HL-60 (cell line): ENCODE measurements around the gene ITFG1.

Experiments used
- GABPA ChIP-seq: IDR thresholded peaks from 2 replicates; pipeline ENCODE4 v1.6.1; 2012; ENCODE audit warnings: low read depth
- POLR2AphosphoS5 ChIP-seq: IDR thresholded peaks from 2 replicates; pipeline ENCODE4 v1.6.1; 2012; ENCODE audit warnings: low read depth
- TF ChIP-seq, protein P1 (sequence below): IDR thresholded peaks from one replicate; pipeline ENCODE4 v1.5.1; 2011; ENCODE audit warnings: low read length, control low read depth, inconsistent platforms; ENCODE audit not compliant: insufficient read depth
- TF ChIP-seq, protein P2 (sequence below): IDR thresholded peaks from 2 replicates; pipeline ENCODE4 v1.6.1; 2012; ENCODE audit warnings: low read depth; ENCODE audit not compliant: insufficient replicate concordance

DNA sequence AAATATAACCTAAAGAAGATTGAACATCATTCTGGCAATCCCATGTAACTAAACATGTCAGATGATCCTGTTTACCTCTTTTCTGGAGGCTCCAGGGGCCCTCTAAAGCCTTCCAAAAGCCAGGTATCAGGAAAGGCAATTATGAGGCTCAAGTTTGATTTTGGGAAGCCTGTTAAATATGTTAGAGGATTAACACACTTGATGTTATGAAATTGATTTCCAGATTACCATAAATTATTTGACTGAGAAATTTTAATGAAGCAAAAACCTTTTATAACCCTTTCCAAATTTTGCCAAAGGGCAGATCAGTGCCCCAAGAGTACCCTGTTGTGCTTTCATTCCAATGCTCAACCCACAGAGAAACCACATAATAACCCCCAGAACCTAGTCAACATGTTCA, 29.6 kb upstream of the ITFG1 start:
- TF ChIP-seq, protein P1, sequence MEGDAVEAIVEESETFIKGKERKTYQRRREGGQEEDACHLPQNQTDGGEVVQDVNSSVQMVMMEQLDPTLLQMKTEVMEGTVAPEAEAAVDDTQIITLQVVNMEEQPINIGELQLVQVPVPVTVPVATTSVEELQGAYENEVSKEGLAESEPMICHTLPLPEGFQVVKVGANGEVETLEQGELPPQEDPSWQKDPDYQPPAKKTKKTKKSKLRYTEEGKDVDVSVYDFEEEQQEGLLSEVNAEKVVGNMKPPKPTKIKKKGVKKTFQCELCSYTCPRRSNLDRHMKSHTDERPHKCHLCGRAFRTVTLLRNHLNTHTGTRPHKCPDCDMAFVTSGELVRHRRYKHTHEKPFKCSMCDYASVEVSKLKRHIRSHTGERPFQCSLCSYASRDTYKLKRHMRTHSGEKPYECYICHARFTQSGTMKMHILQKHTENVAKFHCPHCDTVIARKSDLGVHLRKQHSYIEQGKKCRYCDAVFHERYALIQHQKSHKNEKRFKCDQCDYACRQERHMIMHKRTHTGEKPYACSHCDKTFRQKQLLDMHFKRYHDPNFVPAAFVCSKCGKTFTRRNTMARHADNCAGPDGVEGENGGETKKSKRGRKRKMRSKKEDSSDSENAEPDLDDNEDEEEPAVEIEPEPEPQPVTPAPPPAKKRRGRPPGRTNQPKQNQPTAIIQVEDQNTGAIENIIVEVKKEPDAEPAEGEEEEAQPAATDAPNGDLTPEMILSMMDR = no peak
- TF ChIP-seq POLR2AphosphoS5 = no peak
- TF ChIP-seq, protein P2, sequence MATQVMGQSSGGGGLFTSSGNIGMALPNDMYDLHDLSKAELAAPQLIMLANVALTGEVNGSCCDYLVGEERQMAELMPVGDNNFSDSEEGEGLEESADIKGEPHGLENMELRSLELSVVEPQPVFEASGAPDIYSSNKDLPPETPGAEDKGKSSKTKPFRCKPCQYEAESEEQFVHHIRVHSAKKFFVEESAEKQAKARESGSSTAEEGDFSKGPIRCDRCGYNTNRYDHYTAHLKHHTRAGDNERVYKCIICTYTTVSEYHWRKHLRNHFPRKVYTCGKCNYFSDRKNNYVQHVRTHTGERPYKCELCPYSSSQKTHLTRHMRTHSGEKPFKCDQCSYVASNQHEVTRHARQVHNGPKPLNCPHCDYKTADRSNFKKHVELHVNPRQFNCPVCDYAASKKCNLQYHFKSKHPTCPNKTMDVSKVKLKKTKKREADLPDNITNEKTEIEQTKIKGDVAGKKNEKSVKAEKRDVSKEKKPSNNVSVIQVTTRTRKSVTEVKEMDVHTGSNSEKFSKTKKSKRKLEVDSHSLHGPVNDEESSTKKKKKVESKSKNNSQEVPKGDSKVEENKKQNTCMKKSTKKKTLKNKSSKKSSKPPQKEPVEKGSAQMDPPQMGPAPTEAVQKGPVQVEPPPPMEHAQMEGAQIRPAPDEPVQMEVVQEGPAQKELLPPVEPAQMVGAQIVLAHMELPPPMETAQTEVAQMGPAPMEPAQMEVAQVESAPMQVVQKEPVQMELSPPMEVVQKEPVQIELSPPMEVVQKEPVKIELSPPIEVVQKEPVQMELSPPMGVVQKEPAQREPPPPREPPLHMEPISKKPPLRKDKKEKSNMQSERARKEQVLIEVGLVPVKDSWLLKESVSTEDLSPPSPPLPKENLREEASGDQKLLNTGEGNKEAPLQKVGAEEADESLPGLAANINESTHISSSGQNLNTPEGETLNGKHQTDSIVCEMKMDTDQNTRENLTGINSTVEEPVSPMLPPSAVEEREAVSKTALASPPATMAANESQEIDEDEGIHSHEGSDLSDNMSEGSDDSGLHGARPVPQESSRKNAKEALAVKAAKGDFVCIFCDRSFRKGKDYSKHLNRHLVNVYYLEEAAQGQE = no peak
- no peak for TF ChIP-seq GABPA
